ENCODE results near the gene VWA5B1.

- TF ChIP-seq CTCF (IDR thresholded peaks at IDR 0.05; ENCODE audit: insufficient read depth, low read length) (no peak), POLR2AphosphoS5 (IDR thresholded peaks at IDR 0.05; ENCODE audit: low read depth) (no peak), GABPA (IDR thresholded peaks at IDR 0.05; ENCODE audit: low read depth) (no peak), SPI1 (IDR thresholded peaks at IDR 0.05; ENCODE audit: borderline replicate concordance, low read depth) (no peak)
- TF ChIP-seq, protein P1, sequence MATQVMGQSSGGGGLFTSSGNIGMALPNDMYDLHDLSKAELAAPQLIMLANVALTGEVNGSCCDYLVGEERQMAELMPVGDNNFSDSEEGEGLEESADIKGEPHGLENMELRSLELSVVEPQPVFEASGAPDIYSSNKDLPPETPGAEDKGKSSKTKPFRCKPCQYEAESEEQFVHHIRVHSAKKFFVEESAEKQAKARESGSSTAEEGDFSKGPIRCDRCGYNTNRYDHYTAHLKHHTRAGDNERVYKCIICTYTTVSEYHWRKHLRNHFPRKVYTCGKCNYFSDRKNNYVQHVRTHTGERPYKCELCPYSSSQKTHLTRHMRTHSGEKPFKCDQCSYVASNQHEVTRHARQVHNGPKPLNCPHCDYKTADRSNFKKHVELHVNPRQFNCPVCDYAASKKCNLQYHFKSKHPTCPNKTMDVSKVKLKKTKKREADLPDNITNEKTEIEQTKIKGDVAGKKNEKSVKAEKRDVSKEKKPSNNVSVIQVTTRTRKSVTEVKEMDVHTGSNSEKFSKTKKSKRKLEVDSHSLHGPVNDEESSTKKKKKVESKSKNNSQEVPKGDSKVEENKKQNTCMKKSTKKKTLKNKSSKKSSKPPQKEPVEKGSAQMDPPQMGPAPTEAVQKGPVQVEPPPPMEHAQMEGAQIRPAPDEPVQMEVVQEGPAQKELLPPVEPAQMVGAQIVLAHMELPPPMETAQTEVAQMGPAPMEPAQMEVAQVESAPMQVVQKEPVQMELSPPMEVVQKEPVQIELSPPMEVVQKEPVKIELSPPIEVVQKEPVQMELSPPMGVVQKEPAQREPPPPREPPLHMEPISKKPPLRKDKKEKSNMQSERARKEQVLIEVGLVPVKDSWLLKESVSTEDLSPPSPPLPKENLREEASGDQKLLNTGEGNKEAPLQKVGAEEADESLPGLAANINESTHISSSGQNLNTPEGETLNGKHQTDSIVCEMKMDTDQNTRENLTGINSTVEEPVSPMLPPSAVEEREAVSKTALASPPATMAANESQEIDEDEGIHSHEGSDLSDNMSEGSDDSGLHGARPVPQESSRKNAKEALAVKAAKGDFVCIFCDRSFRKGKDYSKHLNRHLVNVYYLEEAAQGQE (IDR thresholded peaks at IDR 0.05; ENCODE audit: insufficient replicate concordance, low read depth) = no peak
These were observed 84.9 kb downstream of the VWA5B1 start for GRCh38 chr1:20375563-20375962.

All from HL-60 (cell line).